ENCODE results near the gene CARD10. TPM values are rescaled to one million over a fixed set of nuclear protein-coding genes. Genes with fewer than 3 reads are reported as not detected.

CARD10 gene
- total RNA-seq, 2 experiments from 2014 or later = 0.29 TPM; not detected in 1

GRCh38 chr22:37499027-37499707 is 20.0 kb downstream of the CARD10 start:
- POLR2A ChIA-PET = no interaction called here

DNA sequence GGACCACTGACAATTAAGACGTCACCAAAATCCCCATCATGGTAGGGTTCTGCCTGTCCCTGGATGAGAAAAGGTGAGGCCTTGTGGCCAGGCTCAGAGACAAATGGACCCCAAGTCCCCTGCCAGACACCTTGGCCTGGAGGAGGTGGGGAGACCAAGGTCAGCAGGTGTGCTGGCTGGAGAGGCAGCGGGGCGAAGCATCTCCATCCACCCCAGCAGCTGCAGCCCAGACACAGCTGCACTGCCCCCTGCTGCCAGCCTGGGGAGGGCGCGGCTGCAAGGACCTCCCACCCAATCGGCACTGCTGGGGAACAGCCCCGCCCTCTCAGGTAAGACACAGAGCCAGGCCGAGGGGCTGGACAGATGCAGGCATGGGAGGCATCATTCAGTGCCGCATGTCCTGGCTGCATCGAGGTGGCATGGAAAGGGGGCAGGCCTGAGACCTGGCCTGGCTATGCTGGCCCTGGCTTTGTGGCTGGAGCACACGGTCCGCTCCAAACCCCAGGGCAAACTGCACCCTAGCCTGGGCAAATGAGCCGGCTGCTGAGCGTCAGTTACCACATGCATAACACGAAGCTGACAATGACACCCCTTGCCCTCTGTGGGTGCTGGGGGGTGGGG is 20.8 kb downstream of the CARD10 start:
- ChIA-PET POLR2A (interaction anchor here (0.6 kb wide), 1 partner anchor 68 kb away, joined by 3 read pairs; no protein-coding TSS in a partner anchor), CTCF (interaction anchor here (0.6 to 2.5 kb wide), 7 partner anchors 9 to 182 kb away, joined by 3 to 8 read pairs (median 4); partner anchors contain the start of gene MFNG)

More at GRCh38 chr22:37499027-37499707, 20.0 kb downstream of the CARD10 start:
- CTCF ChIA-PET = interaction anchor here (0.9 to 2.5 kb wide), 6 partner anchors 10 to 93 kb away, joined by 3 to 8 read pairs (median 4); partner anchors contain the start of gene MFNG

DNA sequence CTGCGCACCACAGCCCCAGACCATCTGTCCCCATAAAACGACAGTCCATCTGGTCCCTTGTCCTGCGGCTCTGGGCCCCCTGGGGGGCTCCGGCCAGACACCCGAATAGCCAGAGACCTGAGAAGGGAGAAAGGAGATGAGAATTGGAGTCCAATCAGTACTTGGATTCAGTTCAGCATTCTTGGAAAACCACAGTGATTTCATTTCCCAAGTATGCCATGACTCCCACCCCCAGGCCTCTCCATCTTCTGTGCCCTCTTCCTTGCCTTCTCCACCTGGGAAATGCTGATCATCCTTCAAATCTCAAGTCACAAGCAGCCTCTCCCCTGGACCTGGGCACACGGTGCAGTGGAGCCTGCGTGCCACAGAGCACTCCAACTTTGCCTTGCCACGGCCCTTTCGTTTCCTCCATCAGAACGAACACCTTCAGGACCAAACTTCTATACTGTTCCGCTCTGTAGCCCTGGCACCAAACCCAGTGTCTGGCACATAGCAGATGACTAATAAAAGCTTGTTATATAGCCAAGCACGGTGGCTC is 22.1 kb downstream of the CARD10 start:
- CTCF ChIA-PET = interaction anchor here (0.7 to 2.5 kb wide), 4 partner anchors 8 to 181 kb away, joined by 3 to 8 read pairs (median 4); no protein-coding TSS in a partner anchor
- POLR2A ChIA-PET = no interaction called here

GRCh38 chr22:37496651-37497050 is 22.6 kb downstream of the CARD10 start:
- ChIA-PET CTCF (no interaction called here), POLR2A (no interaction called here)

DNA sequence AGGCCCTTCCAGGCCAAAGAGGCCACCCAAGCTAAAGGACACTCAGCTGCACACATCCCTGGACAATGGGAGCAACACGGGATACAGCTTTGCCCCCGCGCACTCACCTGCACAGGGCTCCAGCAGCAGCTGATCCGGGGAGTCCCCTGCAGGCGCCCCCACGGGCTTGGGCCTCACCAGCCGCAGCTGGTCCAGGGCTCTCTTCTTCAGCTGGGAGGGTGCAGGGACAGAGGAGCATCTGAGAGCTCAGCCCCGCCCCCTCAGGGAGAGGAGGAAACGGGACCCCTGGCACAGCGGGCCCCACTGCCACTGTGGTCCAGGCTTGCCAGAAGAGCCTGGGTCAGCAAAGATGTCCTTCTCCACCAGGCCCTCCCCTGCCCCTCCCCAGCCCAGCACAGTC is 25.2 kb downstream of the CARD10 start:
- CTCF ChIA-PET = interaction anchor here (0.6 to 2.7 kb wide), 4 partner anchors 12 to 81 kb away, joined by 3 to 8 read pairs (median 4); no protein-coding TSS in a partner anchor
- POLR2A ChIA-PET = no interaction called here

- POLR2A ChIA-PET = no interaction called here
- CTCF ChIA-PET = interaction anchor here (0.8 to 2.7 kb wide), 4 partner anchors 13 to 100 kb away, joined by 3 to 8 read pairs (median 4); no protein-coding TSS in a partner anchor
These were observed 26.5 kb downstream of the CARD10 start for GRCh38 chr22:37492428-37493344.

DNA sequence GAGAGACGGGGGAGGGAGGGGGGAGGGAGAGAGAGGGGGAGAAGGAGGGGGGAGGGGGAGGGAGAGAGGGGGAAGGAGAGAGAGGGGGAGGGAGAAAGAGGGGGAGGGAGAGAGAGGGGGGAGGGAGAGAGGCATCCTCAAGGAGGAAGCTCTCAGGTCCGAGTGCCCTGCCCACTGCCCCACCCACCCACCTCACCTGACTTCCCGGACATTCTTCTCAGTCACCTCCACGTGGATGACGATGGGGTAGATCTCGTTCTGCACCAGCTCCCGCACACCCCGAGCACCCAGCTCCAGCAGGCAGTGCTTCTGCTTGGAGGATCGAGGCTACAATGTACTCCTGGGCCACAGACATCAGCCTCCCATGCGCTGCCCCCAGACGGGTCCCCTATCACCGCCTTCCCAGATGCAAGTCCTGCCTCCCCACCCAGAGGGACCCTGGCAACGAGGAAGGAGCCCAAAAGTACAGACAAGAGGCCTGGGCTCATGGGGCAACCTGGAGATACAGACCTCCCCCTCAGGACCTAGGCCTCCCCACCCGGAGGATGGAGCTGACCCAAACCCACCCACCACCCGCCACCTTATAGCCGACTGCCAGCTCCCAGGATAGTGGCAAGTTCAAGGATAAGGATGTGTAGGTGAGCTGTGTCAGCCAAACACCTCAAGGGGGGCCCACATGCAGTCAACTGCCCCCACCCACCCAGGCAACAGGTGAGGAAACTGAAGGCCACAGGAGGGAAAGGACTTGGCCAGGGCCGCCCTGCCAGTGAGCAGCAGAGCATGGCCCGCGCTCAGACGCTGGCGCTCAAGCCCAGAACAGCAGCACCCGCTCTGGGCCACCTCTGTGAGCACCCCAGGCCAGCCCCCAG is 27.4 kb downstream of the CARD10 start:
- CTCF ChIA-PET = interaction anchor here (0.8 to 2.7 kb wide), 4 partner anchors 14 to 100 kb away, joined by 3 to 8 read pairs (median 4); no protein-coding TSS in a partner anchor
- POLR2A ChIA-PET = no interaction called here

DNA sequence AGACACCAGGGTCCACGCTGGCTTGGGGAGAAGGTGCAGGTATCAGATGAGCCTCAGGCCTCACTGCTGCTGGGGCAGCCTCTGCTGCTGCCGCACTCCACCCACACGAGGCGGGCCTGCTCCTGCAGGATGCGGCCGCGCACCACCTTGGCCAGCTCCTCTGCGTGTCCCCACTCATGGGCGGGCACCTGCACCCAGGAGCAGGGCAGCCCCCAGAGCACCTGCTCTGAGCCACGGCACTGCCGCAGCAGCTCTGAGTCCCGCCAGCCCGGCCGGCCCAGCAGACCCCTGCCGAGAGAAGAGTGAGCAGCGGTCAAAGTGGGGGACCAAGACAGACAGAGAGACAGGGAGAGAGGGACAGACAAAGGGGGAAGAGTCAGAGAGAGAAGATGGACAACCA is 28.1 kb downstream of the CARD10 start:
- ChIA-PET POLR2A (no interaction called here), CTCF (no interaction called here)

- CTCF ChIA-PET = interaction anchor here (0.6 to 1.7 kb wide), 3 partner anchors 9 to 228 kb away, joined by 3 to 8 read pairs (median 5); no protein-coding TSS in a partner anchor
- POLR2A ChIA-PET = interaction anchor here (0.6 kb wide), 1 partner anchor 18 kb away, joined by 3 read pairs; no protein-coding TSS in a partner anchor
These were observed 29.2 kb downstream of the CARD10 start for GRCh38 chr22:37489983-37490382.

DNA sequence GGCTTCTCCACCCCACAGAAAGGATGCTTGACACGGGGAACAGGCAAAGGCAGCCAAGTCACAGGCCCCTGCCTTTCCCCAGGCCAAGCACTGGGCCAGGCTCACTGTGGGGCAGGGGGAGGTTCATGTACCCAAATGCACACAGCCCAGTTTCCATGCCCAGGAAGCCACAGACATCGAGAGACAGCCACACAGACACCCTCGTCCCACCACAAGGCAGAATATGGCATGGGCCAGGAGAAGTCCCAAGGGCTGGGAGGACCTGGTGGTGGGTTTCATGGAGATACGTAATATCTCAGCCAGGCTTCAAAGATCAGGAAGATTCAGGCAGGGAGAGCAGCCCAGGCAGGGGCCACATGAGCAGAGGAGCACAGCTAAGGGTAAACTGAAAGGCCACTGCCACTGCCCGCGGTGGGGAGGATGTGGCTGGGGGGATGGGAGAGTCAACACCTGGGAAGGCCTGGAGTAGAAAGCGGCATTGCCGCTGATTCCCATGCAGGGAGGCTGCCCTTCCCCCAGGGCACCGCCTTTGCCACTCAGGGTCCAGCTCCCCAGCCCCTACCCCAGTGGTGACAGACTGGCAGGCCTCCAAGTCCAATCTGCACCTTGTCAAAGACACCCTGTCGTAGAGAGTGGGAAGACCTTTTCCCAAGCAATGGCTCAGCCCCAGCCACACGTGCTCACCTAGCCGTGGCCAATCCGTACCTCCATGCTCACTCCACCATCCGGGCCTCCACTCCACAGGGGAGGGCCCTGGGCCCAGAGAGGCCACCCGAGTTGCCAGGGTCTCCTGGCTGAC is 30.7 kb downstream of the CARD10 start:
- ChIA-PET POLR2A (no interaction called here), CTCF (interaction anchor here (1.1 to 1.7 kb wide), 2 partner anchors 10 to 193 kb away, joined by 3 to 8 read pairs; no protein-coding TSS in a partner anchor)

- POLR2A ChIA-PET = no interaction called here
- CTCF ChIA-PET = no interaction called here
These were observed 31.6 kb downstream of the CARD10 start for GRCh38 chr22:37487571-37487970.

DNA sequence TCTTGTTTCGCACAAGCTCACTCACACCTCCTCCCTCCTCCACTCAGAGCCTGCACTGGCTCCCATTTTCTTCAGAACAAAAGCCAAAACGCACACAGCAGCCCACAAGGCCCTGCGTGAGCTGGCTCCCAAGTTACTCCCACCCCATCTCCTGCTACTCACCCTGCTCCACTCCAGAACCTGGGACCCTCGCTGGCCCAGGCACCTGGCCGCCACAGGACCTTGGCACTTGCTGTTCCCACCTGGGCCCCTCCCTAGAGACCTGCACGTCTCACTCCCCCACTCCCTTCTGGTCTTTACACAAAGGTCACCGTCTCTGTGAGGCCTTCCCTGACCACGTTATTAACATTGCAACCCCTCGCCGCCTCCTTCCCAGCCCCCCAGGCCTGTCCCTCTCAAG is 32.1 kb downstream of the CARD10 start:
- CTCF ChIA-PET = interaction anchor here (0.7 to 2.7 kb wide), 3 partner anchors 11 to 223 kb away, joined by 3 to 7 read pairs (median 3); no protein-coding TSS in a partner anchor
- POLR2A ChIA-PET = interaction anchor here (0.5 kb wide), 1 partner anchor 224 kb away, joined by 4 read pairs; no protein-coding TSS in a partner anchor

- ChIA-PET CTCF (interaction anchor here (0.6 to 2.7 kb wide), 9 partner anchors 12 to 285 kb away, joined by 3 to 7 read pairs (median 3); partner anchors contain the start of genes GGA1 and RAC2), POLR2A (no interaction called here)
These were observed 32.9 kb downstream of the CARD10 start, which contains the start of gene MFNG for GRCh38 chr22:37486224-37486845. MFNG (minus strand) TSS chr22:37486384; CDS start chr22:37486177, 207 bp downstream.

GRCh38 chr22:37485395-37486223 is 33.6 kb downstream of the CARD10 start:
- CTCF ChIA-PET = interaction anchor here (0.6 to 2.7 kb wide), 8 partner anchors 13 to 284 kb away, joined by 3 to 7 read pairs (median 4); partner anchors contain the start of genes GGA1 and RAC2
- POLR2A ChIA-PET = interaction anchor here (0.5 to 0.8 kb wide), 2 partner anchors 123 to 466 kb away, joined by 3 read pairs; partner anchors contain the start of genes GGA1, MPST and TST
